Activated CD4-positive, alpha-beta T cell treated with anti-CD3 and anti-CD28 coated beads for 36 hours (primary cell): ENCODE data around the gene SKIDA1. TPM values are rescaled to one million over a fixed set of nuclear protein-coding genes. Genes with fewer than 3 reads are reported as not detected.

Source experiments
- ATAC-seq: fragments of 200-7000 bp; cut with Tn5 transposase; one replicate; pipeline ENCODE4 v1.10.0; 2021; ENCODE audit warnings: mild to moderate bottlenecking, moderate library complexity
- CTCF ChIA-PET: fragments of 350-600 bp; sonication (Branson Sonifier 250); formaldehyde crosslinking; loops from one replicate; lab custom pipeline; 2021; ENCODE audit warnings: antibody characterized with exemption; lab: Charles Lee
- POLR2A ChIA-PET: fragments of 350-600 bp; sonication (Branson Sonifier 250); formaldehyde crosslinking; loops from one replicate; lab custom pipeline; 2021; ENCODE audit warnings: antibody characterized with exemption, inconsistent platforms; lab: Charles Lee
- DNase-seq: peaks from one replicate; pipeline ENCODE4 v3.0.0-alpha.2; 2020
- H3K27ac Mint-ChIP-seq: one replicate; pipeline ENCODE4 v1.8.0; 2021; ENCODE audit warnings: mixed read lengths
- H3K27me3 Mint-ChIP-seq: one replicate; pipeline ENCODE4 v1.8.0; 2021; ENCODE audit warnings: mixed read lengths
- H3K36me3 Mint-ChIP-seq: one replicate; pipeline ENCODE4 v1.8.0; 2021; ENCODE audit warnings: low read depth, mixed read lengths
- H3K4me1 Mint-ChIP-seq: one replicate; pipeline ENCODE4 v1.8.0; 2021; ENCODE audit warnings: mixed read lengths
- H3K4me3 Mint-ChIP-seq: one replicate; pipeline ENCODE4 v1.8.0; 2021; ENCODE audit warnings: mild to moderate bottlenecking, moderate library complexity, mixed read lengths
- H3K9me3 Mint-ChIP-seq: one replicate; pipeline ENCODE4 v1.8.0; 2021; ENCODE audit warnings: low read depth, mixed read lengths
- intact Hi-C, 2 experiments: fragments of 100-400 bp; cut with DNase I in 1 of 2; cut with micrococcal nuclease in 1 of 2; formaldehyde crosslinking; loops; one replicate each; pipeline versions ENCODE4 v1.14.2 to v1.15.1; 2022 to 2024; cut with DNase I, micrococcal nuclease
- total RNA-seq, 2 experiments: library from RNA; stranded (reverse); gene quantifications; one replicate each; pipeline ENCODE4 v1.2.3, GENCODE V29; 2021

SKIDA1 gene
- total RNA-seq, 2 experiments from 2014 or later: 0.32 to 0.54 TPM

DNA sequence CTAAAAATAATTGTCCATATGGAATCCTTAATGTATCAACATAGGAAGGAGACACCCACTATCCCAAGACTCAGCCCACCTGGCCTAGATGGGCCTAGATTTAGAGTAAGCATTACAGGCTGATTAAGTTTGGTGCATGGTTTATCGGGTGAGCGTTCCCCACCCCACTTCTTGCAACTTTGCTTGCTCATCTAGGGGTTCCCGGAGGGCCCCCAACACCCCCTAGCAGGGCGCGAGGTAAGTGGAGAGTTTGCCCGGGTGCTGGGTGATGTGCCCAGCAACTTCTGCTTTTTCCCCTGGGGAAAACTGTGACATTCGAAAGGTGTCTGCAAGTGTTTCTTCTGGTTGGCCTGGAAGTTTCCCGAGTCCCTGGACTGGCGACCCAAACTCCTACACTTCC lies 31.7 kb downstream of the SKIDA1 start:
- H3K9me3 Mint-ChIP-seq: no peaks in the 10 kb centered on the region
- no peak overlapping the region for H3K27ac Mint-ChIP-seq
- no peak for DNase-seq
- no peaks in the 10 kb centered on the region for H3K36me3 Mint-ChIP-seq
- POLR2A ChIA-PET: no interaction called here
- no peak for ATAC-seq
- intact Hi-C loops: loop anchor here (2.0 to 10.0 kb wide), 8 partner anchors 181 to 1601 kb away; partner anchors contain the start of genes DNAJC1 (in 1 of the 2), MSRB2 (in 1 of the 2) and SPAG6 (in 1 of the 2)
- H3K27me3 Mint-ChIP-seq: peaks cover 40% of the 10 kb centered on the region
- CTCF ChIA-PET: interaction anchor here (0.5 to 1.1 kb wide), 4 partner anchors 43 to 323 kb away, joined by 3 to 5 read pairs (median 4); no protein-coding TSS in a partner anchor
- peaks cover 15% of the 10 kb centered on the region for H3K4me1 Mint-ChIP-seq
- peak overlapping the region; percentile 68 for H3K4me3 Mint-ChIP-seq

DNA sequence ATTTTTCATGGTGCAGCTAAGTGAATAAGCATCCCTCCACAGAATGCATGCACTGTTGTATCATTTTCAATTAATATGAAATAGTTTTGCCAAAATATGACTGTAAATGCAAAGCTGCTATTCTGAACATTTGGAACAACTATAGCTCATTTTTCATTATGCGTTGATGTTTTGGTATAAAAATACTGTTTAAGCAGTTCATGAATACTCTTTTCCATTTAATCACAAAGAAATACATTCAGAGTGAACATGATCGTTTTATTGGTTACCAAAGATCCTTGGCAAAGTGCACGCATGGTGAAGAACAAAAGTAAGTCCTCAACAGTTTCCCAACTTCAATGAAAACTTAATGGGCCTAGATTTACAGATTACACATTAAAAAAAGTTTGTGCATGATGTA lies 33.1 kb downstream of the SKIDA1 start:
- Mint-ChIP-seq H3K9me3 (no peaks in the 10 kb centered on the region), H3K4me3 (no peak overlapping the region), H3K27me3 (peaks cover 26% of the 10 kb centered on the region), H3K27ac (no peak overlapping the region), H3K36me3 (no peaks in the 10 kb centered on the region), H3K4me1 (peaks cover 12% of the 10 kb centered on the region)
- intact Hi-C loops: loop anchor here (10.0 kb wide), 3 partner anchors 752 to 1602 kb away; partner anchors contain the start of genes MSRB2 (in 1 of the 2) and SPAG6 (in 1 of the 2)
- CTCF ChIA-PET: interaction anchor here (0.6 to 1.5 kb wide), 3 partner anchors 8 to 317 kb away, joined by 3 to 5 read pairs (median 3); no protein-coding TSS in a partner anchor
- DNase-seq (no peak), ATAC-seq (no peak)
- POLR2A ChIA-PET: interaction anchor here (0.7 kb wide), 1 partner anchor 1582 kb away, joined by 7 read pairs; no protein-coding TSS in a partner anchor

DNA sequence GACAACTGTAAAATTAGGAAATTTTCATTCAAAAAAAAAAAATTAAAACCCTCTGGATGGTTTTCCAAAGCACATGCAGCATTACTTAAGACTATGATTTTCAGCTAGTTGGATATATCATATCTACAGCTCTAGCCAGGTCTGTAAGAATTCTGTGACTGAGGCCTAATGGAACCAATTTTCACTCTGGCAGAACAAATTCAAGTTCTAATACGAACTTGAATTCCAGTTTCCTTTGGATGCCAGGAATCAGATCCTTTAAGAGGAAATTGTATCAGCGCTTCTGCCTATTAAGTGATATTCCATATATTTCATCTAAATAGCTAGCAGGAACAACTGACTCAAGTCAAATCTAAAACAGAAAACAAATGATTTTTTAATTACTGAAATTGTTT lies 34.8 kb downstream of the SKIDA1 start:
- no peak for ATAC-seq
- peaks cover 24% of the 10 kb centered on the region for H3K27me3 Mint-ChIP-seq

DNA sequence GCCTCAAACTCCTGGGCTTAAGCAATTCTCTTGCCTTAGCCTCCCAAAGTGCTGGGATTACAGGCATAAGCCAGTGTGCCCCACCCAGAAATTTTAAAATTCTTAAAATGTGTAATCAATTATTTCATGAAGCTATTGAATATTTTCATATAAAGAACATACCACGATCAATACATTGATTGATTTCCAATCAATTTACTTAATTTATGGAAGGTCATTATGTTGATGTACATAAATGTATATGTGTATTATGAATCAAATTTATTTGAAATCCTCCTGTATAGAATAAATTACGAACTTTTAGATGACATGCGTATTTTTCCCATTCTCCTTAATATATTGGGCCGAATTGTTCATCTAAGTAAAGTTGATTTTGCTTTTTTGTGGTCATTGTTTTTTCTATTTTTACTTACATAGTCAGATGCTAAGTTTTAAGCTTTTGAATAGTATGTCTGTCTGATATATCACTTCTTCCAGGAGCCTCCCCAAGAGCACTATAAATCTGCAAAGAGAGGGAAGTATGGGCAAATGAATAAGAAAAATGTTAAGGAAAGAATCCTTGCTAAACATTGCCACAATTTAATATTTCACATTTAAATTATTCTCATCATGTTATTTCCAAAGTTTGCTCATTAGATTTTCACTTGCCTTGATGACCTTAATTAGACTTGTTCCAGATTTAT lies 35.3 kb downstream of the SKIDA1 start:
- no peak overlapping the region for H3K27ac Mint-ChIP-seq
- no peaks in the 10 kb centered on the region for H3K9me3 Mint-ChIP-seq
- CTCF ChIA-PET: interaction anchor here (0.6 kb wide), 1 partner anchor 588 kb away, joined by 3 read pairs; no protein-coding TSS in a partner anchor
- H3K4me1 Mint-ChIP-seq: peaks cover 6% of the 10 kb centered on the region
- no peak for DNase-seq
- H3K36me3 Mint-ChIP-seq: no peaks in the 10 kb centered on the region
- intact Hi-C loops: loop anchor here (10.0 kb wide), 3 partner anchors 755 to 1605 kb away; partner anchors contain the start of genes MSRB2 (in 1 of the 2) and SPAG6 (in 1 of the 2)
- peaks cover 20% of the 10 kb centered on the region for H3K27me3 Mint-ChIP-seq
- ATAC-seq: no peak
- POLR2A ChIA-PET: no interaction called here
- H3K4me3 Mint-ChIP-seq: no peak overlapping the region

More for the DNA sequence above, 34.8 kb downstream of the SKIDA1 start:
- H3K4me1 Mint-ChIP-seq: peaks cover 11% of the 10 kb centered on the region
- H3K9me3 Mint-ChIP-seq: no peaks in the 10 kb centered on the region
- H3K36me3 Mint-ChIP-seq: no peaks in the 10 kb centered on the region
- DNase-seq: no peak
- H3K4me3 Mint-ChIP-seq: no peak overlapping the region
- intact Hi-C loops: loop anchor here (10.0 kb wide), 3 partner anchors 754 to 1604 kb away; partner anchors contain the start of genes MSRB2 (in 1 of the 2) and SPAG6 (in 1 of the 2)
- no peak overlapping the region for H3K27ac Mint-ChIP-seq
- POLR2A ChIA-PET: no interaction called here
- CTCF ChIA-PET: interaction anchor here (0.6 kb wide), 1 partner anchor 588 kb away, joined by 3 read pairs; no protein-coding TSS in a partner anchor

DNA sequence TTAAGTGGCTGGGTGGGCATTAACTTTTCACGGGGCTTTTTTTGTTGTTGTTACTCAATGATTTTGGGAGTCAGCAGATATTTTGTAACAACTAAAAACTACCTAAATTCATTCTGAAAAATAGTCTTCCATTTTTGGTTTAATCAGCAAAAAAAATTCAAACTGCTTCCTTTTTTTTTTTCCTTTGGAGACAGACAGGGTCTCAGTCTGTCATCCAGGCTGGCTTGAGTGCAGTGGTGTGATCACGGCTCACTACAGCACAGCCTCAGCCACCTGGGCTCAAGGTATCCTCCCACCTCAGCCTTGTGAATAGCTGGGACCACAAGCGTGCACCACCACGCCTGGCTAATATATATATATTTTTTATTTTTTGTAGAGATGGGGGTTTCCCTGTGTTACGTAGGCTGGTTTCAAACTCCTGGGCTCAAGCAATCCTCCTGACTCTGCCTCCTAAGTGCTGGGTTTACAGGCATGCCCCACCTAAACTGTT lies 36.5 kb downstream of the SKIDA1 start:
- H3K9me3 Mint-ChIP-seq: no peaks in the 10 kb centered on the region
- H3K36me3 Mint-ChIP-seq: no peaks in the 10 kb centered on the region
- H3K4me1 Mint-ChIP-seq: peaks cover 1% of the 10 kb centered on the region
- no peak overlapping the region for H3K27ac Mint-ChIP-seq
- DNase-seq (no peak), ATAC-seq (no peak)
- no peak overlapping the region for H3K4me3 Mint-ChIP-seq
- CTCF ChIA-PET: no interaction called here
- peaks cover 14% of the 10 kb centered on the region for H3K27me3 Mint-ChIP-seq
- intact Hi-C loops: no loop called here
- POLR2A ChIA-PET: interaction anchor here (0.7 kb wide), 1 partner anchor 630 kb away, joined by 4 read pairs; no protein-coding TSS in a partner anchor

DNA sequence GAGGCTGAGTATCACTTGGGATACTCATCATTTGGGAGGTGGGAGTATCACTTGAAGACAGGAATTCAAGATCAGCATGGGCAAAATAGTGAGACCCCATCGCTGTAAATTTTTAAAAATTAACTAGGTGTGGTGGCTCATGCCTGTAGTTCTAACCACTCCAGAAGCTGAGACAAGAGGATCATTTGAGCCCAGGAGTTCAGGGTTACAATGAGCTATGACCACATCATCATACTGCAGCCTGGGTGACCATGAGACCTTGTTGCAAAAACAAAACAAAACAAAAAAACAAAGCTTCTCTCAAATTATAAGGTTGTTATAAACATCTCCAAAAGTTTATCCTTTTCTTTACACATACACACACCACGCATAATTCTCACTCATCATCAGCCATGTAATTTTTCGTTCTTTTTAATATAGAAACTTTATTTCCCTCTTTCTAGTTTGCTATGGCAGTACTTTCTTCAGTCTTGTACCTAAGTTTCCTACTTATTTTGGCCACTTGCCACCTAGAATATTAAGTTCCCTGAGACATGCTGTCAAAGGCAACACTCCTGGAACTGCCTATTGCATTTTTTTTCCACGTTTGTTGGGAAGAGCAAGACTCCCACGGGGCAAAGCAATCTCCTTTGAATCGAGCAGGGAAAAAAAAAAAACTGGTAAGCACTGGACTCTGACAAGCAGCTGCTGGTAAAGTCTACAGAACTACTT lies 37.1 kb downstream of the SKIDA1 start:
- POLR2A ChIA-PET: no interaction called here
- Mint-ChIP-seq H3K27me3 (peaks cover 9% of the 10 kb centered on the region), H3K4me1 (no peaks in the 10 kb centered on the region), H3K9me3 (no peaks in the 10 kb centered on the region), H3K36me3 (no peaks in the 10 kb centered on the region), H3K27ac (no peak overlapping the region), H3K4me3 (no peak overlapping the region)
- intact Hi-C loops: no loop called here
- no peak for ATAC-seq
- no peak for DNase-seq
- CTCF ChIA-PET: no interaction called here

DNA sequence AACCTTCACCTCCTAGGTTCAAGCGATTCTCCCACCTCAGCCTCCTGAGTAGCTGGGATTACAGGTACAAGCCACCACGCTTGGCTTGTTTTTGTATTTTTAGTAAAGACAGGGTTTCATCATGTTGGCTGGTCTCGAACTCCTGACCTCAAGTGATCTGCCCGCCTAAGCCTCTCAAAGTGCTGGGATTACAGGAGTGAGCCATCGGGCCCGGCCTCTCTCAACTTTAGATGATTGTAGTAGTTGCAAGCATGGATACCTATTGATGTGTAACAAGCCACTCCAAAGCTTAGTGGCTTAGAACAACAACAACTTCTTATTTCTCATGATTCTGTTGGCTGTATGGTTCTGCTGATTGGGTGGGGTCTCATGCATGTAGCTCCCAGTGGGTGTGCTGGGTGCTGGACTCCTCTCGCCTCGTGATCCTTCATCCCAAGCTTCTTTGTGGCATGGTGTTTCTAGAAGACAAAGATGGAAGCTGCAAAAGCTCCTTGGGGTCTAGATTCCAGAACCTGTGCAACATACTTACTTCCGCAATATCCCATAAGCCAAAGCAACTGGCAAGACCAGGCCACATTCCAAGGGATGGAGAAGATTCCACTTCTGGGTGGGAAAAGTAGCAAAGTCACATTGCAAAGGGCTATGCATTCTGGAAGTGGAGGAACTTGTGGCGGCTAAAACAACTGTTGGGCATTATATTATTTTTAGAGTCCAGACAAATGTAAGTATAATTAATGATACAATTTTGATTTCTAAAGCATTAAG lies 37.9 kb downstream of the SKIDA1 start:
- intact Hi-C loops: no loop called here
- no peaks in the 10 kb centered on the region for H3K36me3 Mint-ChIP-seq
- no peaks in the 10 kb centered on the region for H3K9me3 Mint-ChIP-seq
- ChIA-PET CTCF (interaction anchor here (0.6 to 0.7 kb wide), 2 partner anchors 225 to 602 kb away, joined by 3 read pairs; no protein-coding TSS in a partner anchor), POLR2A (no interaction called here)
- DNase-seq (no peak), ATAC-seq (no peak)
- H3K27me3 Mint-ChIP-seq: peaks cover 8% of the 10 kb centered on the region
- H3K27ac Mint-ChIP-seq: no peak overlapping the region
- H3K4me3 Mint-ChIP-seq: no peak overlapping the region
- H3K4me1 Mint-ChIP-seq: no peaks in the 10 kb centered on the region

DNA sequence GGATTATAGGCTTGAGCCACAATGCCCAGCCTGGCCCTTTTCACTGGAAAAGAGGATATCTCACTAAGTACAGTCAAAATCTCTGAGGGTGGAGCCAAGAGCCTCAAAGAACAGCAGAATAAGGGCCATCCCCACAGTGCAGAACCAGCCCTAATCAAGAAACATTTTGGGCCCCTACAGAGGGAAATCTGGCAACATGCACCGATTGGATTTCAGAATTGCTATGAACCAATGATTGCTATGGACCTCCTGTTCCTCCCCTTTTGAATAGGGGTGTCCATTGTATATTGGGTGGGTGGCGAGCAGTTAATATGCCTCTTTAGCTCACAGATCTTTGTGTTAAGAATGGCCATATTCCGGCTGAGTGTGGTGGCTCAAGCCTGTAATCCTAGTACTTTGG lies 42.7 kb downstream of the SKIDA1 start:
- no peak overlapping the region for H3K27ac Mint-ChIP-seq
- ChIA-PET CTCF (no interaction called here), POLR2A (no interaction called here)
- DNase-seq (no peak), ATAC-seq (no peak)
- H3K4me3 Mint-ChIP-seq: no peak overlapping the region
- no peaks in the 10 kb centered on the region for H3K9me3 Mint-ChIP-seq
- no peaks in the 10 kb centered on the region for H3K36me3 Mint-ChIP-seq
- no peaks in the 10 kb centered on the region for H3K4me1 Mint-ChIP-seq
- intact Hi-C loops: no loop called here
- H3K27me3 Mint-ChIP-seq: no peaks in the 10 kb centered on the region

DNA sequence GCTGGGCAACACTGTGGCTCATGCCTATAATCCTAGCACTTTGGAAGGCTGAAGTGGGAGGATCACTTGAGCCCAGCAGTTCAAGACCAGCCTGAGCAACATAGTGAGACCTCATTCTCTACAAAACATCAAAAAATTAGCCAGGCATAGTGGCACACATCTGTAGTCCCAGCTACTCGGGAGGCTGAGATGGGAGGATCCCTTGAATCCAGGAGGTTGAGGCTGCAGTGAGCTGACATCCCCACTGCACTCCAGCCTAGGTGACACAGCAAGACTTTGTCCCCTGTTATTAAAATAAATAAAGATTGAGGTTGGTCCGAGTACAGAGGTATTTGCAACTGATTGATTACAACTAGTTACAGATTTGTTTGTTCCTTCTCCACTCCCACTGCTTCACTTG lies 44.1 kb downstream of the SKIDA1 start:
- ChIA-PET CTCF (no interaction called here), POLR2A (no interaction called here)
- Mint-ChIP-seq H3K4me3 (no peak overlapping the region), H3K9me3 (no peaks in the 10 kb centered on the region), H3K27me3 (no peaks in the 10 kb centered on the region), H3K4me1 (no peaks in the 10 kb centered on the region), H3K27ac (no peak overlapping the region), H3K36me3 (no peaks in the 10 kb centered on the region)
- intact Hi-C loops: no loop called here
- no peak for DNase-seq
- no peak for ATAC-seq

DNA sequence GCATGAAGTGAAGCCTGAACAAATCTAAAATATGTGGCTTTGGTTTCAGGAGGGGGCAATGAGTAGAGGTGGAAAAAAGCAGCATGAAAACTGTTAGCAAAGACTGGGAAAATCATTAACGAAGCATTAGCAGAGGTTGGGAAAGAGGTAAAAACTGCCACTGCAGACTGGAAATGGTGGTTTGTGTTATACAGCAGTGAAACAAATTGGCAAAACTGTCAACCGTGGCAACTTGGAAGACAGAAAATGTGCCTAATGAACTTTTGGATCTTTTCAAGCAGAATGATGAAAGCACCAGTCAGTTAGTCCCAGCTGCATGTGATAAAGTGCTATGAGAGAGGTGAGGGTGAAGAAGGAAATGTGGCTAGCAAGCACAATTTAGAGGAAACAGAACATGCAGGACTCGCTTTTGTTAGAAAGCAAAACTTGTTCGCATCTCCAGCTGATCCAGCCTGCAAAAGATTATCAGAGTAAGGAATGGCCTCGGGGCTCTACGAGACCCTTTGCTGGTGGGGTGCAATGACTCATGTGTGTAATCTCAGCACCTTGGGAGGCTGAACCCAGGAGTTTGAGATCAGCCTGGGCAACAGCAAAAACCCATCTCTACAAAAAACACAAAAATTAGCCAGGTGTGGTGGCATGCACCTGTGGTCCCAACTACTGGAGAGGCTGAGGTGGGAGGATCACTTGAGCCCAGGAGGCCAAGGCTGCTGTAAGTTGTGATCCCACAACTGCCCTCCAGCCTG lies 45.7 kb downstream of the SKIDA1 start:
- POLR2A ChIA-PET: no interaction called here
- no peak overlapping the region for H3K4me3 Mint-ChIP-seq
- no peak for DNase-seq
- CTCF ChIA-PET: interaction anchor here (0.5 kb wide), 1 partner anchor 1001 kb away, joined by 4 read pairs; no protein-coding TSS in a partner anchor
- ATAC-seq: no peak
- H3K36me3 Mint-ChIP-seq: no peaks in the 10 kb centered on the region
- no peaks in the 10 kb centered on the region for H3K9me3 Mint-ChIP-seq
- intact Hi-C loops: no loop called here
- H3K27ac Mint-ChIP-seq: no peak overlapping the region
- H3K27me3 Mint-ChIP-seq: no peaks in the 10 kb centered on the region
- no peaks in the 10 kb centered on the region for H3K4me1 Mint-ChIP-seq
